Keratinocyte (primary cell): ENCODE results near the gene CUX1.

Experiments
- CTCF ChIP-seq, 3 experiments: IDR thresholded peaks in 1 of 3; conservative IDR thresholded peaks in 1 of 3; optimal IDR thresholded peaks in 1 of 3; 2 replicates in 2 of 3; 3 replicates in 1 of 3; pipeline versions ENCODE3 to v1.5.1; 2011; ENCODE audit warnings: low read length in 3 of 3, mild to moderate bottlenecking in 3 of 3, moderate library complexity in 2 of 3, control low read depth in 1 of 3, inconsistent platforms in 1 of 3; ENCODE audit not compliant: insufficient read depth in 2 of 3; ENCODE audit errors: extremely low read depth in 1 of 3
- EZH2 ChIP-seq: IDR thresholded peaks from one replicate; pipeline ENCODE4 v1.6.1; 2012; ENCODE audit warnings: inconsistent platforms, mild to moderate bottlenecking, low read length, moderate library complexity

DNA sequence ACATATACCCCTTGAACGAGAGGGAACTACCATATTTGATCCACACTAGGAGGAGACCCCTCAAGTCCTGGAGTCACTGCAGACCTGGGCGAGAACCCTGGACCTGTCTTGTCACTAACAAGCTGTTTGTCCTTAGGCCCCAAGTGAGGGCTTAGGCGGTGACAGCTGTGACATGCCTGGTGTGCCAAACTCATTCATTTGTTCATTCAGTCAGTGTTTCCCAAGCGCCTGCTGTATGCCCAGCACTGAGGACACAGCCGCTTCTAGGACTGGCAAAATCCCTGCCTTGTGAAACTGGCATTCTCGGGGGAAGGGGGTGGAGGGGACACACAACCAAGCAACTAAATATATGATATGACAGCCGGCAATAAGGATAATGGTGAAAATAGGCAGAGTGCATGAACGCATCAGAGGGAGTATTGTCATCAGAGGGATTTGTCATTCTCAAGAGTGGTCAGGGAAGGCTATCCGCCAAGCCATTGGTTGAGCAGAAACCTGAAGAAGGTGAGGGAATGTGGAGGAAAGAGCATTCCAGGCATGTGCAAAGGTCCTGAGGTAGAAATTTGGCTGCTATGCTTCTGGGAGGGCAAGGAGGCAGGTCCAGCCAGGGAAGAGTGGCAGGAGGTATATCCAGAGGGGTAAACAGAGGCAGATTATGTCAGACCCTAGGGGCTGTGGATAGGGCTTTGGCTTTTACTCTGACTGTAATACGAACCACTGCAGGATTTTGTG lies 480.2 kb downstream of the CUX1 start:
- TF ChIP-seq CTCF (optimal IDR thresholded peaks at IDR 0.05 in 1 of 3, IDR thresholded peaks at IDR 0.05 in 1 of 3, conservative IDR thresholded peaks at IDR 0.05 in 1 of 3; ENCODE audit: extremely low read depth in 1 of 3, insufficient read depth in 2 of 3, low read length in 3 of 3), result no peak
- no peak for TF ChIP-seq EZH2
